RPMI7951 (cell line): ENCODE data around the gene SELENOP. TPM values are rescaled to one million over a fixed set of nuclear protein-coding genes. Genes with fewer than 3 reads are reported as not detected.
"Not testable (repeated sequence)": the region's sequence is repeated elsewhere in the genome, so short reads cannot be mapped to it uniquely, and the experiment has no call there.

Experiments used
- DNase-seq: peaks from one replicate; pipeline ENCODE4 v3.0.0-alpha.2; 2012; ENCODE audit warnings: low read depth
- total RNA-seq: library from RNA; depleted of rRNA; stranded (reverse); fragments of >200 nt; shearing (Covaris generic); gene quantifications from 2 replicates; pipeline ENCODE4 v1.2.3, GENCODE V29; 2014; rRNA removed

The SELENOP gene, protein sequence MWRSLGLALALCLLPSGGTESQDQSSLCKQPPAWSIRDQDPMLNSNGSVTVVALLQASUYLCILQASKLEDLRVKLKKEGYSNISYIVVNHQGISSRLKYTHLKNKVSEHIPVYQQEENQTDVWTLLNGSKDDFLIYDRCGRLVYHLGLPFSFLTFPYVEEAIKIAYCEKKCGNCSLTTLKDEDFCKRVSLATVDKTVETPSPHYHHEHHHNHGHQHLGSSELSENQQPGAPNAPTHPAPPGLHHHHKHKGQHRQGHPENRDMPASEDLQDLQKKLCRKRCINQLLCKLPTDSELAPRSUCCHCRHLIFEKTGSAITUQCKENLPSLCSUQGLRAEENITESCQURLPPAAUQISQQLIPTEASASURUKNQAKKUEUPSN
- 0.48 and 0.49 TPM in 2 replicates for total RNA-seq

DNA sequence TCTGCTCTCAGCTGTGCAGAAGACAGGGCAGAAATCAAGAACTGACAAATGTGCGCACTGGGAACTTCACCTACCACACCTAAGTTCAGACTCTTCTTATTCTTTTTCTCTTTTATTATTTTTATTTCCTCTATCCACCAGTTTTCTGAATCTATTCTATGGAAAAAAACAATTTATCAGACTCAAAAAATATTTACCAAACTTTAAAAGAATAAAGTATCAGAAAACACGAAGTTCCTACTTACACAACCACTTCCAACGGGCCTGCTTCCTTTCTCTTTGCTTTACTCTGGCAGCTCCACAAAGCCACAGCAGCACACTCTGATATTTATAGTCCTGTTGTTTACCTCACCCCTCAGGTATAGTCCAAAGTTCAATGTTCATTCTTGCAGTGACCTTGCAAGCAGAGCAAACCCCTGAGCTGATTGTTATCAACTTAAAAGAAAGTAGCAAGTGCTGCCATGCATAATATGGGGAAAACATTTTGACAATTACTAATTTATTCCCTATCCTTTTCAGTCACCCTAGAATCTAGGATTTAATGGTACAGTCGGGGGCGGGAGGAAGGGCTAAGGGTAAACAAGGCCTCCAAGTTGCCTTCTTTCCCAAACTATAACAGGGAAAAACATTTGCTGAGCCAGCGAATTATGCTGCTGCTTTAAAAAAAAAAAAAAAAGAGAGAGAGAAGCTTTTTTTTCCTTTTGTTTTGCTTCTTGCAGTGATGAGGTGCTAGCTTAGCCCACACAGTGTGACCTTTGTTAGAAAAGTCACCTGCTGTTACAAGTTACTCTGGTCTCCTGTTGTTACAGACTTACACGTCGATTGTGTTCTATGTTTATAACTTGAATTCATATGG lies at the start of gene SELENOP:
SELENOP (minus strand) TSS at position 302 of the 856 bp plus-strand sequence. CDS start 3,539 bp downstream, outside the sequence.
- DNase-seq = no peak

DNA sequence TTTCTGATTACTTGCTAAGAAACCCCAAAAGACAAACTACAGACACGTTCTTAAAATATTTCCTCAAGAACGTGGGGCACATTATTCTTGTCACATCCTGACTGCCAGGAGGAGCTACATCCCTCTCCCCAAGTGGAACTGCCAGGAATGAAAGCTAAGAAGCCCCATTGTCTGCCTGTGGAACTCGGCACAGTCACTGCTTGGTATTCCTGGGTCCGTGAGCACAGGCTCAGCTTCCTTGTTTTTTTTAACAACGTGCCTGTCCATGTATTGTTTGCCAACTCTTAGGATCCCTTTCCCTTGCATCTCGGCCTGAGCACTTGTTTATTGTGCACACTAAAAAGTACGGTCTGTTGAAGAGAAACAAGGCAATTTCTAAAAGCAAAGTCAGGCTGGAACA lies 47.0 kb upstream of the SELENOP start:
- no peak for DNase-seq

DNA sequence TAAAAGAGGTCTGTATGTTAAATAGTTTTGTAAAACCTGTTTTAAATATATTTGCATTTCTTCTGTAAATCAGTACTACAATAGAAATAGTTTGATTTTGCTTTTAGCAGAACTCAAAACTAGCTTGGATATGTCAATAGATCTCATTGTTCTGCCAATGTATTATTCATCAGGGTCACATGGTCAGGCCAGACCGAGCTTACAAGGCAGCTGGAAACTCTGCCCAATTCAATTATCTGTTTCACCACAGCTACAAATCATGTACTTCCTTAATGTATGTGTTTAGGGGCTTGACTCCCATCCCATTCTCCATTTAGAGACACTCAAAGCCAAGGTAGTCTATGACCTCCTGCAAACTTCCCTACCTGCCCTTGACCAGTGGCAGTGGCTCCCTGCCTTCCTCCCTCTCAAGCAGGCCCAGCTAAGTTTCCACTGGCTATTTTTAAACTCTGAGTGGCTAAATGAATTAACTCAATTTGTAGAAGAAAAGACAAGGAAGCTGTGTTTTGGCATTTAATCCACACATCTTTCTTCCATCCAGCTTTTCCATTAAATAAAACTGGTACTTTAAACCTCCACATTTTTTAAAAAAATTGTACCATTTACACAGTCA lies 46.4 kb upstream of the SELENOP start:
- peak; percentile 14 for DNase-seq

DNA sequence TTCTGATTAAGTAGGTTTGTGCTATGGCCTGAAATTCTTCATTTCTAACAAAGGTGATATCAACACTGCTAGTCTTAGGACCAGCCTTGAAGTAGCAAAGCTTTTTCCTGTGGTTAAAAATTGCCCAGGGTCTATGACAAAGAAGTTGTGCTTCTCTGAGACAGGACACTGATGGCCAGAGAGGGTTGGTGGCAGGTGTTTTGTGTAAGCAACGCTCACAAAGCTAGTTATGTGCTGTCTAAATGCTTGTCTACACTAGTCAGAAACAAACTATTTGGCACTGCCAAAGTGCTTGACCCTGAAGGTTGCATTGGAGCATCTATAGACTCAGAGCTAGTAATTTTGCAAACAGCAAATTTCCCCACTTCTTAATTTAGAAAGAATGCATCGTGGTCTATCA lies 44.1 kb upstream of the SELENOP start:
- DNase-seq = no peak

DNA sequence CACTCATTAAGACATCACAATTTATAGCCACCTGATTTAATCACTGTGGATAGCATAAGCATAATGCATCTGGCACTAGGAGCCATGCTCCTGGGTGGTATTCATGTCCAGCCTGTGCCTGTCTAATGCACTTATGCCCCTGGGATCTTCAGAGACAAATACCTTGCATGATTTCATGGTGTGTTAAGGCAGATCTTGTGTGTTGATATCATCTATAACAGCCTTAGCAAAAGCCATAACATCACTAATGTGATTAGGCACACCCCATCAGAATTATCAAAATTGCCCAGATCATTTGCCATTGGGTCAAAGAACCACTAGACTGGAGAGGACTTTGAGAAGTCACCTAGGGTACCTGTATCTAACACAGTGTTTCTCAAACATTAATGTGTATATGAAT lies 43.7 kb upstream of the SELENOP start:
- DNase-seq = no peak

DNA sequence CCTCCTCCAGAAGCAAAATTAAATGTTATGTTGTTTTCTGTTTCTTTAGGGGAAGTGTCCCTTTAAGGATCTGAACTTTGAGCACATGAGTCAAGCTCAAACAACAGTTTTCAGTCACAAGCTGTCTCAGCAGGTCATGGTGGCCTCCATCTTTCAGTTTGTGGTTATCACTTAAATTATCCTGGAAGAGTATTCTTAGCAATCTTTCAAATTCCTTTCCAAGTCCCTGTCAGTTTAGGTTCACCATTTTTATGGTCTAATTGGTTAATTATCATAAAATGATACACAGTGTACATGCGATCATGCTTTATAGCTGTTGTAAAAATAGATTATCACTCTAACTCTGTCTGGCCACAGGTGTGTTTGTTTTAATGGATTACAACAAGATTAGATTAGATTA lies 43.1 kb upstream of the SELENOP start:
- DNase-seq = peak; percentile 34

DNA sequence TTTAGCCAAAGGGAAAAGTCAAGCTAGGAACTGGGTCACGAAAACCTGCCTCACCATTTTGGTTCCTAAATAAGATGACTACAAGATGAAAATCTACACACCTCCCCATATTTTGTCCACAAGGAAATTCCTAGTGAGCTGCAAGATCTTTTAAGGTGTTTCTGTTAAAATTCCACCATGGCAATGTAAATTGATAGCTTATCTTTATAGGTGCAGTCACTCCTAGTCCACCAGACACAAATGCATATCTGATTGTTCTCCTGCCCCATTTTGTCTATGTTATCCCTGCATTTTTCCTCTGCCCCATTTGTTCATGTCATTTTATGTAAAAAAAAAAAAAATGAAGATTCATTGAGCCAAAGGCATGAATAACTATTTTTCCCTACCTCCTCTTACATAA lies 41.1 kb upstream of the SELENOP start:
- no peak for DNase-seq

DNA sequence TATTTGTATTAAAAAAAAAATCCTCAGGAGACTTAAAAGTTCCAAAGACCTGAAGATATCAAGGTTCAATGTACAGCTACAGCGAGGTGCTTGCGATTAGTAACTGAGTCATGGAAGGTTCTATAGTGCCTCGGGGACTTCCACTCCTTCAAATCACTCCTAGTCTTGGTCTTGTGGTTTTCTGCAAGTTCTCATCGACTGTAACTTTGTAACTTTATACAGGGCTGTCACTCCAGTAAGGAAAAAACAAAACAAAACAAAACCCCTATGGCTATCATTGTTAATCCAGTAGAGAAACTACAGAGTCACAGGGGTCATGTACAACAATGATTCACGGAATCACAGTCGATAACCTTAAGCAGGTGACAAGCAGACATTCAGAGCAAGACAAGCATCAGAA lies 39.8 kb upstream of the SELENOP start:
- peak; percentile 71 for DNase-seq

DNA sequence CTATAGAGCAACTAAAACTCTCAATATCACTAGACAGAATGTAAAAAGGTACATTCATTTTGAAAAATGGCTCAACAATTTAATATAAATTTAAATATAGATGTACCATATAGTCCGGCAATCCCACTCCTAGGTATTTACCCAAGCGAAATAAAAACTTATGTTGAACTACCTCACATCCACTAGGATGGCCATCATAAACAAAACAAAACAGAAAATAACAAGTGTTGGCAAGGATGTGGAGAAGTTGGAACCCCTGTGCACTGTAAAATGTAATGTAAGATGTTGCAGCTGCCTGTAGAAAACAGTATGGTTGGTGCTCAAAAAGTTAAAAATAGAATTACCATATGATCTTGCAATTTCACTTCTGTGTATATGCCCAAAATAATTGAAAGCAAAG lies 36.9 kb upstream of the SELENOP start:
- no peak for DNase-seq

DNA sequence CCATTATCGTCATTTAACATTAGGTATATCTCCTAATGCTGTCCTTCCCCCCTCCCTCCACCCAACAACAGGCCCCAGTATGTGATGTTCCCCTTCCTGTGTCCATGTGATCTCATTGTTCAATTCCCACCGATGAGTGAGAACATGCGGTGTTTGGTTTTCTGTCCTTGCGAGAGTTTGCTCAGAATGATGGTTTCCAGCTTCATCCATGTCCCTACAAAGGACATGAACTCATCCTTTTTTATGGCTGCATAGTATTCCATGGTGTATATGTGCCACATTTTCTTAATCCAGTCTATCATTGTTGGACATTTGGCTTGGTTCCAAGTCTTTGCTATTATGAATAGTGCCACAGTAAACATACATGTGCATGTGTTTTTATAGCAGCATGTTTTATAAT lies 32.7 kb upstream of the SELENOP start:
- not testable (repeated sequence) for DNase-seq

DNA sequence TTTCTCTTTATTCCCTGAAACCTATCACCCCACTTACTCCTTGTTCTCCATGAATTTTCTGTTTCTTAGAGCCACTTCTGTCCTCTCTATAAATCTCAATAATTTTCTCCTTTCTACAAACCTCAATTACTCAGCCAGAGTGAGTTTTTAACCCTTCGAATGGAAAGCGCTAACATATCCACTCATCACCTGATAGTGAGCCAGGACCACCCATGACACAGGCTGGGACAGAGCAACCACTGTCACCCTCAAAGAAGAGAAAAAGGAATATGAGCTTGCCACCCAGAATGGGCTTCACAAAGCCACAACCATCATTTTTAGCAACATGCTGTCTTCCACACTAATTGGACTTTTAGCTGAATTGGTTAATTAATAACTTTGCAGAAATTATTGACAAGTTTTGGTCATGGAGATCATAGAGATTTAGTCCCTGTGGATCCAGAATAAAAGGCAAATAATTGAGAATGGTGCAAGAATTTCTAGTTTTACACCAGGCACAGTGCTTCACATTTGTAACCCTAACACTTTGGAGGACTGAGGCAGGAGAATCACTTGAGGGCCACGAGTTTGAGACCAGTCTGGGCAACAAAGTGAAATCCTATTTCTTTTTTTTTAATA lies 32.1 kb upstream of the SELENOP start:
- no peak for DNase-seq

DNA sequence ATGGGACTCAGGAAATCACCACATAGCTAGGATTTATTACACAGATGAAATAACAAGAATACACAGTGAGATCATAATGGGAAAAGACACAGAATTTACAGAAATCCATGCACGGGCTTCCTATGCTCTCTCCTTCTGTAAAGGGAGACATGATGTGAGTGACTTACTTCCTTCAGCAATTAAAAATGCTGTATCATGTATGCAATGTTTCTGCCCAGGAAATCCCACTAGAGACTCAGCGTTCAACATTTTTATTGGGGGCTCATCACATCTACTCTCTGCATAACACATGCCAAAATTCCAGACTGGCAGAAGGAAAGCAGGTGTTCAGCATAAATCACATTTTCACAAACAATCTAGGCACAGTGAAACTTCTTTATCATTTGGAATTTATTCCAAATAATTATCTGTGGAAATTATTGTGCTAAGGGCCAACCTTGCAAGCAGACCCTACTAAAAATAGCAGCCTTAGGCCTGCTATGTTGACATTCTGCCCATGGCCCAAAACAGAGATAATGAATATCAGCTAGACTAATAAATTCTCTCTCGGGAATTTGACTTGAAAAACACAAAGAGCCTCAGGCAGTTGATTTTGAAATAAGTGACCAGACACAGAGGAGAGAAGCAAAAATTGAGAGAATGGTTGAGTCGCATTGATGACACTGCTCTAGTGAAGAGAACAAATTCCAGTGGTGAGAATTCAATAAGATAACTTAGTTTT lies 31.4 kb upstream of the SELENOP start:
- DNase-seq = peak; percentile 27

DNA sequence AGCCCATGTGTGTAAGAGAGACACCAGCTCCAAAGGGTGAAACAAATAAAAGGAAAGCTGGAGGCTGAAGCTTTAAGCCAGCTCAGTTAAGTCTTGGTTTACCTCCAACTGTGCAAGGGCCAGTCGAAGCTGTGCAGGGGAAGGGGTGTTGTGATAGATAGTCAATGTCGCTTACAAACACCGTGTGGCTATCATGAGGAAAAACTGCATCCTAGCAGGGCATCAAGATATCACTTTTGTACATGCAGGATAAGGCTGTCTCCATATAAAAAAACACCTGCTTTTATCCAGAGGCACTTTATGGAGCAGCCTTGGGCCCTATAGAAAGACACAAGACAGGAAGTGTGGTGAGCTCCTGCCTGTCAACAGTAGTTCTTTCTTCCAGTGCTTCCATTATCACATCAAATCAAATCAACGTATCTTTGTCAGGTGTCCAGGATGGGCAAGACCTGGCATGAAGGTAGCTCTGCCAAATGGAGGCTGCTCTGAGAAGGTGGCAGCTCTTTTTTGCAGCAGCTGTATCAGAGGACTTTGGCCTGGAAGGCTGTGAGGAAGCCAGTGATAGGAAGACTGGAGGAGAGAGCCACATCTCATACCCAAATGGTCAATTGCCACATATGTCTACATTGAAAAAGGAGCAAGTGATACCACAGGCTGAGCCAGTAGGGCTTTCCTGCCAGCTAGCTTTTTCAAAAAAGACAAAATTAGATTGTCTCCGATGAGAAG lies 29.3 kb upstream of the SELENOP start:
- no peak for DNase-seq

DNA sequence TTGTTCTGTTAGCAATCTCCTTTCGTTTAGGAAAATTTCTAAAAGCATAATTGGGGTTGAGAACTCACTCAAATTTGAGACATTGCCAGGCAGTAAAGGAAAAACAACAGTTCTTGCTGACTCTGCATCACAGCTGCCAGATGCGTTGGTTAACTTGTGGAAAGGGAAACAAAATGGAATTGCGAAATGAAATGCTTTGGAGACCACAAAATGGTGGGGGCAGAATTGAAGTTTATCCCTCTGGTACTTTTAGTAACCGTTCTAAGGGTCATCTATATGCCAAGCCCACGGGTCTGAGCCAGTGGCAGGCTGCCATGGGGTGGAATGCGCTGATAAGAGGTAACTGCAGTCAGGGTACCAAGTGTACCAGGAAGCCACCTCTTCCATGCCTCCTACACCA lies 28.6 kb upstream of the SELENOP start:
- peak; percentile 74 for DNase-seq

DNA sequence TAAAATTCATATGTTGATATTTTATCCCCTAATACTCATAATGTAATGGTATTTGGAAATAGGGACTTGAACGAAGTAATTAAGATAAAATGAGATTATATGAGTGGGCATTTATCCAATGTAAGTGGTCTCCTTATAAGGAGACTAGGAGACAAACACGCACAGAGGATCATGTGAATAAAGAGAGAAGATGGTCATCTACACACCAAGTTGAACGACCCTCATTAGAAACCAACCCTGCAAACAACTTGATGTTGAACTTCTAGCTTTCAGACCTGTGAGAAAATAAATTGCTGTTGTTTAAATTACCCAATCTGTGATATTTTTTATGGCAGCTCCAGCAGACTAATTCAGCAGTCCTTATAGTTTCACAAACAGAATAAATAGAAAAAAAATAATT lies 27.5 kb upstream of the SELENOP start:
- DNase-seq = no peak

DNA sequence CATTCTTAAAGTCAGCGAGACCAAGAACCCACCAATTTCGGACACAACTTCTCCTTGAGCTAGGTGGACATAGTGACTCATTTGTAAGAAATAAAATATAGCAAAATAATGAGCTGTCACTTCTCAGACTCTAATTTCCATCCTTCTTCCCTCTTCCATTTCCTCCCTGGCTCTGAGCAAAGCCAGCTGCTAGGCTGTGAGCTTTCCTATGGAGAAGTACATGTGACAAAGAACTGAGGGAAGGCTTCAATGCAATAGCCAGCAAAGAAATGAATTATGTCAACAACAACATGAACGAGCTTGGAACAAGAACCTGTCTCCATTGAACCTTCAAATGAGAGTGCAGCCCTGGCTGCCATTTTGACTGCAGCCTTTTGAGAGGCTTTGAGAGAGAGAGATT lies 25.9 kb upstream of the SELENOP start:
- no peak for DNase-seq

DNA sequence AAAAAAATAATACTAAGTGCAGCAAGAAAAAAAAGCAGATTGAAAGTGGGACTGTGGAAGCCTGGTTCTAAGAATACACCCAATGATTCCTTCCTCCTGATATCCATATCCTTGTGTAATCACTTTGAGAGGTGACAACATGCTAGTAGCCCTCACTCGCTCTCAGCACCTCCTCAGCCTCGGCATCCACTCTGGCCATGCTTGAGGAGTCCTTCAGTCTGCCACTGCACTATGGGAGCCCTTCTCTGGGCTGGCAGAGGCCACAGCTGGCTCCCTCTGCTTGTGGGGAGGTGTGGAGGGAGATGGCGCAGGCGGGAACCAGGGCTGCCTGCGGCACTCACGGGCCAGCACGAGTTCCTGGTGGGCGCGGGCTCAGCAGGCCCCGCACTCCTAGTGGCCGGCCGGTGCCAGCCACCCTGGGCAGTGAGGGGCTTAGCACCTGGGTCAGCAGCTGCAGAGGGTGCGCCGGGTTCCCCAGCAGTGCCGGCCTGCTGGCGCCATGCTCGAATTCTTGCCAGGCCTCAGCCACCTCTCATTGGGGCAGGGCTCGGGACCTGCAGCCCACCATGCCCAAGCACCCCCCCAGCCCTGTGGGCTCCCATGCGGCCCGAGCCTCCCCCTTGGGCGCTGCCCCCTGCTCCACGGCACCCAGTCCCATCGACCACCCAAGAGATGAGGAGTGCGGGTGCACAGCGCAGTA lies 24.5 kb upstream of the SELENOP start:
- no peak for DNase-seq

DNA sequence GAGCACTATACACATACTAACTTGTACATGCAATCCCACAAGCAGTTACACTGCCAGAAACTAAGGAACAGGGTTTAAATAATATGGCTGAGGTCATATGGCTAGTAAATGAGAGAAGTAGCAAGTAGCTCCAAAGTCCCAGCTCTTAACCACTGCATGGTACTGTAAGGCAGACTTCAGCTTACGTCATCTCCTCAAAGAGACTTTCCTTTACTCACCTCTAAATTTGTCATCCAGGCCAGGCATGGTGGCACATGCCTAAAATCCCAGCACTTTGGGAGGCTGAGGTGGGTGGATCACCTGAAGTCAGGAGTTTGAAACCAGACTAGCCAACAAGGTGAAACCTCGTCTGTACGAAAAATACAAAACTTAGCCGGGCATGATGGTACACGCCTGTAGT lies 20.4 kb upstream of the SELENOP start:
- no peak for DNase-seq

DNA sequence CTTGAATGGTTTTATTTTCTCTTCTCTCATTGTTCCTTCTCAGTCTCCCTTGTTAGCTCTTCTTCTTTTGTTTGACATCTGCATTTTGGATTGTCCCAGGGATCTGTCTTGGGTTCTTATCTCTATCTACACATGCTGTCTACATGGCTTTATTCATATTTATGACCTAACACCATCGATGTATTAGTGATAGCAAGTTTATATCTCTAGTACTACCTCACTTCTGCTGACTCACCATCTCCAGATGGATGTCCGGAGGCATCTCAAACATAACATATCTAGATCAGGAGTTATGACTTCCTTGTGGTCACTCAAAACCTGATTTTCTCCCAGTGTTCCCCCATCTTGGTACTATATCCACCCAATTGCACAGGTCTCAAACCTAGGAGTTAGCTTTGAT lies 19.2 kb upstream of the SELENOP start:
- no peak for DNase-seq

DNA sequence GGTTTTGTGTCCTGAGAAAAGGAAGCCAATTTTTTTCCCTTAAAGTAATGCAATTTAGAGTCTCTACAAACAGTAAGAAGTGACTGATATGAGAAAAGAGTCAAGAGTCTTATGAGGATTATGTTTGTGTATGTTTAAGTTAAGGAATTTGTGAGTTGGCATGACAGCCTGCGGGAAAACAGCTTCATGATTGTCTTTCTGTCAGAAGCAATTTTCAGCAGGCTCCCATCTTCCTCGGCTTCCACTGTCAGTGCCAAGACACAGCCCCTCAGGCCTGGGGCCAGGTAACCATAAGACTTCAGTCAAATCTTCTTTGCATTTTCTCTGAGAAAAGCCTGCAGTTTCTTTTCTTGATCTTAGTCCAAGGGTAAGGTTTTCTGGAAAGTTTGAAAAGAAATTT lies 17.0 kb upstream of the SELENOP start:
- DNase-seq = peak; percentile 5
